HEK293 (cell line): ENCODE data around the gene PTPRN2.

Source experiments
- CTCF ChIA-PET: fragments of 350-600 bp; formaldehyde crosslinking; extraction: SDS; loops from one replicate; lab custom pipeline; 2021; ENCODE audit warnings: antibody characterized with exemption; lab: Yijun Ruan, JAX
- POLR2A ChIA-PET: fragments of 300-600 bp; formaldehyde crosslinking; extraction: SDS; loops from one replicate; lab custom pipeline; 2020; ENCODE audit warnings: antibody characterized with exemption, inconsistent platforms; lab: Yijun Ruan, JAX
- H3K27ac ChIP-seq: fragments of 200-500 bp; sonication (Bioruptor generic); 2 replicates; pipeline ENCODE4 v1.5.1; 2014; ENCODE audit warnings: low read depth, low read length, control low read depth, inconsistent platforms; ENCODE audit errors: extremely low read depth
- H3K36me3 ChIP-seq, 2 experiments: fragments of 200-500 bp in 1 of 2; sonication (Bioruptor generic) in 1 of 2; 1 replicate in 1 of 2; 2 replicates in 1 of 2; pipeline ENCODE4 v1.5.1; 2014 to 2017; ENCODE audit warnings: inconsistent platforms in 2 of 2, low read length in 2 of 2; ENCODE audit not compliant: control insufficient read depth in 2 of 2, insufficient read depth in 1 of 2
- H3K4me1 ChIP-seq: fragments of 200-500 bp; sonication (Bioruptor generic); 2 replicates; pipeline ENCODE4 v1.5.1; 2014; ENCODE audit warnings: mild to moderate bottlenecking, low read length, inconsistent platforms; ENCODE audit not compliant: control insufficient read depth, insufficient read depth
- H3K4me3 ChIP-seq: 2 replicates; pipeline ENCODE4 v1.5.1; 2011; ENCODE audit warnings: low read depth, mild to moderate bottlenecking, control low read depth, low read length, moderate library complexity
- H3K9me3 ChIP-seq: fragments of 200-500 bp; sonication (Bioruptor generic); 2 replicates; pipeline ENCODE4 v1.5.1; 2014; ENCODE audit warnings: low read depth, low read length, inconsistent platforms; ENCODE audit not compliant: control insufficient read depth, insufficient read depth
- BCL11B ChIP-seq: fragments of 450-650 bp; formaldehyde crosslinking; IDR thresholded peaks from 2 replicates; pipeline ENCODE4 v1.5.1; 2016; ENCODE audit warnings: low read depth, missing biosample characterization, missing genetic modification characterization
- FEZF1 ChIP-seq: fragments of 450-650 bp; formaldehyde crosslinking; IDR thresholded peaks from 2 replicates; pipeline ENCODE4 v1.5.1; 2016; ENCODE audit warnings: missing biosample characterization, missing genetic modification characterization
- GLI2 ChIP-seq: fragments of 450-650 bp; formaldehyde crosslinking; IDR thresholded peaks from 2 replicates; pipeline ENCODE4; 2017; ENCODE audit warnings: missing biosample characterization, missing genetic modification characterization, low read depth, borderline replicate concordance
- GLI4 ChIP-seq: fragments of 450-650 bp; formaldehyde crosslinking; IDR thresholded peaks from 2 replicates; pipeline ENCODE4 v1.5.1; 2016; ENCODE audit warnings: missing biosample characterization, missing genetic modification characterization
- SCRT2 ChIP-seq: fragments of 450-650 bp; formaldehyde crosslinking; IDR thresholded peaks from 2 replicates; pipeline ENCODE4 v1.5.1; 2016; ENCODE audit warnings: missing biosample characterization, missing genetic modification characterization
- ZBTB1 ChIP-seq: fragments of 450-650 bp; formaldehyde crosslinking; IDR thresholded peaks from 2 replicates; pipeline ENCODE4 v1.5.1; 2016; ENCODE audit warnings: missing biosample characterization, missing genetic modification characterization
- ZBTB21 ChIP-seq: fragments of 450-650 bp; formaldehyde crosslinking; IDR thresholded peaks from 2 replicates; pipeline ENCODE4 v1.5.1; 2017; ENCODE audit warnings: missing biosample characterization, missing genetic modification characterization
- ZBTB48 ChIP-seq: fragments of 450-650 bp; formaldehyde crosslinking; IDR thresholded peaks from 2 replicates; pipeline ENCODE4 v1.5.1; 2016; ENCODE audit warnings: missing biosample characterization, missing genetic modification characterization
- ZFHX2 ChIP-seq: fragments of 450-650 bp; formaldehyde crosslinking; conservative IDR thresholded peaks from 2 replicates; pipeline ENCODE4 v1.5.1; 2016; ENCODE audit warnings: missing biosample characterization, missing genetic modification characterization
- ZNF138 ChIP-seq: fragments of 450-650 bp; formaldehyde crosslinking; IDR thresholded peaks from 2 replicates; pipeline ENCODE4 v1.5.1; 2016; ENCODE audit warnings: missing biosample characterization, missing genetic modification characterization, borderline replicate concordance
- ZNF184 ChIP-seq: fragments of 450-650 bp; IDR thresholded peaks from 2 replicates; pipeline ENCODE4 v1.5.1; 2018; ENCODE audit warnings: missing biosample characterization, mild to moderate bottlenecking, missing genetic modification characterization
- ZNF211 ChIP-seq: fragments of 450-650 bp; formaldehyde crosslinking; IDR thresholded peaks from 2 replicates; pipeline ENCODE4 v1.5.1; 2016; ENCODE audit warnings: low read depth, missing biosample characterization, missing genetic modification characterization
- ZNF239 ChIP-seq: fragments of 450-650 bp; formaldehyde crosslinking; IDR thresholded peaks from 2 replicates; pipeline ENCODE4 v1.5.1; 2016; ENCODE audit warnings: missing biosample characterization, missing genetic modification characterization
- ZNF354C ChIP-seq: fragments of 450-650 bp; formaldehyde crosslinking; IDR thresholded peaks from 2 replicates; pipeline ENCODE4 v1.5.1; 2016; ENCODE audit warnings: missing biosample characterization, missing genetic modification characterization, low read depth, borderline replicate concordance
- ZNF366 ChIP-seq: fragments of 450-650 bp; formaldehyde crosslinking; conservative IDR thresholded peaks from 2 replicates; pipeline ENCODE4 v1.5.1; 2016; ENCODE audit warnings: missing biosample characterization, missing genetic modification characterization
- ZNF416 ChIP-seq: fragments of 450-650 bp; formaldehyde crosslinking; IDR thresholded peaks from 2 replicates; pipeline ENCODE4 v1.5.1; 2016; ENCODE audit warnings: missing biosample characterization, missing genetic modification characterization
- ZNF514 ChIP-seq: fragments of 450-650 bp; formaldehyde crosslinking; IDR thresholded peaks from 2 replicates; pipeline ENCODE4 v1.5.1; 2016; ENCODE audit warnings: missing biosample characterization, missing genetic modification characterization
- ZNF555 ChIP-seq: fragments of 450-650 bp; formaldehyde crosslinking; conservative IDR thresholded peaks from 2 replicates; pipeline ENCODE4 v1.5.1; 2017; ENCODE audit warnings: missing biosample characterization, mild to moderate bottlenecking, missing genetic modification characterization, inconsistent platforms
- ZNF571 ChIP-seq: fragments of 450-650 bp; formaldehyde crosslinking; IDR thresholded peaks from 2 replicates; pipeline ENCODE4 v1.5.0; 2017; ENCODE audit warnings: missing biosample characterization, missing genetic modification characterization
- ZNF626 ChIP-seq: fragments of 450-650 bp; sonication (Bioruptor Pico); formaldehyde crosslinking; IDR thresholded peaks from 2 replicates; pipeline ENCODE4 v1.5.1; 2018; ENCODE audit warnings: missing biosample characterization, missing genetic modification characterization, inconsistent platforms
- ZNF777 ChIP-seq: fragments of 450-650 bp; formaldehyde crosslinking; IDR thresholded peaks from 2 replicates; pipeline ENCODE4 v1.5.1; 2017; ENCODE audit warnings: missing biosample characterization, missing genetic modification characterization, borderline replicate concordance
- TF ChIP-seq, protein P1 (sequence below): fragments of 450-650 bp; formaldehyde crosslinking; IDR thresholded peaks from 2 replicates; pipeline ENCODE4 v1.5.1; 2016; ENCODE audit warnings: missing biosample characterization, missing genetic modification characterization
- TF ChIP-seq, protein P2 (sequence below): fragments of 450-650 bp; formaldehyde crosslinking; IDR thresholded peaks from 2 replicates; pipeline ENCODE4 v1.5.1; 2016; ENCODE audit warnings: missing biosample characterization, missing genetic modification characterization
- TF ChIP-seq, protein P3 (sequence below): fragments of 450-650 bp; formaldehyde crosslinking; IDR thresholded peaks from 2 replicates; pipeline ENCODE4 v1.5.1; 2016; ENCODE audit warnings: missing biosample characterization, missing genetic modification characterization, borderline replicate concordance
- TF ChIP-seq, protein P4 (sequence below): fragments of 450-650 bp; formaldehyde crosslinking; IDR thresholded peaks from 2 replicates; pipeline ENCODE4 v1.5.1; 2016; ENCODE audit warnings: missing biosample characterization, missing genetic modification characterization

PTPRN2 gene

DNA sequence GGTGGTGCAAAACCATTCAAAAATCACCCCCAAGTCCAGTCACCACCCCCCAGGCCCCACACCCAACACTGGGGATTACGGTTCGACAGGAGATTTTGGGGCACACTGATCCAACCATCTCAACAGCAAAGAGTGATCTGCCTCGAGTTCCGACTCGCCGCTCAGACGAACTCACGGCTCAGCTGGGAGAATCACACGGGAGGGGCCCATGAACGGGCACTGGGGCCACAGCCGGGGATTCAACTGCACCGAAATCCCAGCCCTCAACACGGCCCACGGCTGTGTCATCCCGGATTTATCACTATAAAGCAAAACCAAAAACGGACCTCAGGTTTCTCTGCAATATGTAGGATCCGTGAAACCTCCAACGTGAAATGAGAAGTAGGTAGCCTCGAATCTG is 790.8 kb downstream of the PTPRN2 start (continued):
- TF ChIP-seq, protein P1, sequence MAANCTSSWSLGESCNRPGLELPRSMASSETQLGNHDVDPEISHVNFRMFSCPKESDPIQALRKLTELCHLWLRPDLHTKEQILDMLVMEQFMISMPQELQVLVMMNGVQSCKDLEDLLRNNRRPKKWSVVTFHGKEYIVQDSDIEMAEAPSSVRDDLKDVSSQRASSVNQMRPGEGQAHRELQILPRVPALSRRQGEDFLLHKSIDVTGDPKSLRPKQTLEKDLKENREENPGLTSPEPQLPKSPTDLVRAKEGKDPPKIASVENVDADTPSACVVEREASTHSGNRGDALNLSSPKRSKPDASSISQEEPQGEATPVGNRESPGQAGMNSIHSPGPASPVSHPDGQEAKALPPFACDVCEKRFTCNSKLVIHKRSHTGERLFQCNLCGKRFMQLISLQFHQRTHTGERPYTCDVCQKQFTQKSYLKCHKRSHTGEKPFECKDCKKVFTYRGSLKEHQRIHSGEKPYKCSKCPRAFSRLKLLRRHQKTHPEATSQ: no peak
- TF ChIP-seq, all 188 proteins: peak for 0

DNA sequence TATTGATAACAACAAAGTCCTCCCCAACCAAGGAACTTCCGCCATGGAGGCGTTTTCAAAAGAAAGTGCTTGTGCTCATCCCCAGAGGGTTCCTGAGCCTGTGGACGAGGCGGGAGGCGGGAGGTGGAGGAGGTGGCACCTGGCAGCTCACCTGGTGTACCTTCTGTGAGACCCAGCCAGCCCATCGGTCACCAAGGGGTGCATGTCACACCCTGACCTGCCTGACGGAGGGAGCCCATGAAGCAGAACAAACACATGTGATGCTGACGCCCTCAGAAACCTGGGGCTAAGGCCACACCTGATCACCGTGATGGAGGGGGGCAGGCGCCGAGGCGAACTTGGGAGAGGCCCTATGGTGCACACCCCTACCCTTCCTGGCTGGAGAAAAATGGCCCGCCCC is 792.0 kb downstream of the PTPRN2 start:
- CTCF ChIA-PET: no interaction called here
- H3K9me3 ChIP-seq: no peaks in the 10 kb centered on the region
- H3K4me3 ChIP-seq: no peak overlapping the region
- H3K27ac ChIP-seq: no peak overlapping the region
- POLR2A ChIA-PET: no interaction called here
- H3K4me1 ChIP-seq: no peaks in the 10 kb centered on the region
- H3K36me3 ChIP-seq: no peaks in the 10 kb centered on the region
- TF ChIP-seq GLI4 (no peak), ZFHX2 (tag by site-specific recombination) (no peak), FEZF1 (tag by site-specific recombination) (no peak), ZNF777 (tag by site-specific recombination) (no peak), ZBTB48 (no peak), ZNF626 (tag by site-specific recombination) (no peak), ZNF211 (tag by site-specific recombination) (no peak), ZNF555 (tag by site-specific recombination) (no peak), ZBTB1 (tag by site-specific recombination) (no peak), SCRT2 (tag by site-specific recombination) (no peak), ZNF354C (tag by site-specific recombination) (no peak), ZNF184 (no peak)
- TF ChIP-seq, protein P2, sequence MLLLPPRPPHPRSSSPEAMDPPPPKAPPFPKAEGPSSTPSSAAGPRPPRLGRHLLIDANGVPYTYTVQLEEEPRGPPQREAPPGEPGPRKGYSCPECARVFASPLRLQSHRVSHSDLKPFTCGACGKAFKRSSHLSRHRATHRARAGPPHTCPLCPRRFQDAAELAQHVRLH (tag by site-specific recombination): no peak

DNA sequence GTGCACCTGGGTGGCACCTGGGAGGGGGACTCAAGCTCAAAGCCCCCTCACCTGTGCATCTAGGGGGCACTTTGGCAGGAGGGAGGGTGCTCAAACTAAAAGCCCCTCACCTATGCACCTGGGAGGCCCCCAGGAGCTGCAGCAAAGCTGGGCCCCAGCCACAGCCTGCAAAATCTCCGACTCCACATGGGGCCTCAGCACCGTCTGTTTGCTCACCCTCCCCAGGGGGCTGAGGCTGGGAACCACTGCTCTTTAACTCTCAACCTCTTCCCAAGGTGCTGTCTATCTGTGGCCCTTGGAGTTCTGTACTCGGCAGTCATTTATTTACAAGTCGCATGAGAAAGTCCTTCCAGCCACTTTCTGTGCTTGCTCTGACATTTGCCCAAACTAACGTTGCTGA is 792.4 kb downstream of the PTPRN2 start:
- ChIA-PET POLR2A (no interaction called here), CTCF (no interaction called here)
- H3K9me3 ChIP-seq: no peaks in the 10 kb centered on the region

More for the DNA sequence above, 792.4 kb downstream of the PTPRN2 start:
- Histone ChIP-seq H3K36me3 (no peaks in the 10 kb centered on the region), H3K27ac (no peak overlapping the region), H3K4me3 (no peak overlapping the region), H3K4me1 (no peaks in the 10 kb centered on the region)
- TF ChIP-seq, protein P3, sequence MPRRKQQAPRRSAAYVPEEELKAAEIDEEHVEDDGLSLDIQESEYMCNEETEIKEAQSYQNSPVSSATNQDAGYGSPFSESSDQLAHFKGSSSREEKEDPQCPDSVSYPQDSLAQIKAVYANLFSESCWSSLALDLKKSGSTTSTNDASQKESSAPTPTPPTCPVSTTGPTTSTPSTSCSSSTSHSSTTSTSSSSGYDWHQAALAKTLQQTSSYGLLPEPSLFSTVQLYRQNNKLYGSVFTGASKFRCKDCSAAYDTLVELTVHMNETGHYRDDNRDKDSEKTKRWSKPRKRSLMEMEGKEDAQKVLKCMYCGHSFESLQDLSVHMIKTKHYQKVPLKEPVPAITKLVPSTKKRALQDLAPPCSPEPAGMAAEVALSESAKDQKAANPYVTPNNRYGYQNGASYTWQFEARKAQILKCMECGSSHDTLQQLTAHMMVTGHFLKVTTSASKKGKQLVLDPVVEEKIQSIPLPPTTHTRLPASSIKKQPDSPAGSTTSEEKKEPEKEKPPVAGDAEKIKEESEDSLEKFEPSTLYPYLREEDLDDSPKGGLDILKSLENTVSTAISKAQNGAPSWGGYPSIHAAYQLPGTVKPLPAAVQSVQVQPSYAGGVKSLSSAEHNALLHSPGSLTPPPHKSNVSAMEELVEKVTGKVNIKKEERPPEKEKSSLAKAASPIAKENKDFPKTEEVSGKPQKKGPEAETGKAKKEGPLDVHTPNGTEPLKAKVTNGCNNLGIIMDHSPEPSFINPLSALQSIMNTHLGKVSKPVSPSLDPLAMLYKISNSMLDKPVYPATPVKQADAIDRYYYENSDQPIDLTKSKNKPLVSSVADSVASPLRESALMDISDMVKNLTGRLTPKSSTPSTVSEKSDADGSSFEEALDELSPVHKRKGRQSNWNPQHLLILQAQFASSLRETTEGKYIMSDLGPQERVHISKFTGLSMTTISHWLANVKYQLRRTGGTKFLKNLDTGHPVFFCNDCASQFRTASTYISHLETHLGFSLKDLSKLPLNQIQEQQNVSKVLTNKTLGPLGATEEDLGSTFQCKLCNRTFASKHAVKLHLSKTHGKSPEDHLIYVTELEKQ (tag by site-specific recombination): no peak
- no peak for TF ChIP-seq ZNF138 (tag by site-specific recombination)
- TF ChIP-seq BCL11B (tag by site-specific recombination): no peak
- TF ChIP-seq GLI2 (tag by site-specific recombination): no peak
- TF ChIP-seq ZNF366 (tag by site-specific recombination): no peak
- TF ChIP-seq ZNF239 (tag by site-specific recombination): no peak
- no peak for TF ChIP-seq ZNF571 (tag by site-specific recombination)
- no peak for TF ChIP-seq ZNF416 (tag by site-specific recombination)
- no peak for TF ChIP-seq ZNF211 (tag by site-specific recombination)
- TF ChIP-seq ZBTB21 (tag by site-specific recombination): no peak
- TF ChIP-seq, protein P4, sequence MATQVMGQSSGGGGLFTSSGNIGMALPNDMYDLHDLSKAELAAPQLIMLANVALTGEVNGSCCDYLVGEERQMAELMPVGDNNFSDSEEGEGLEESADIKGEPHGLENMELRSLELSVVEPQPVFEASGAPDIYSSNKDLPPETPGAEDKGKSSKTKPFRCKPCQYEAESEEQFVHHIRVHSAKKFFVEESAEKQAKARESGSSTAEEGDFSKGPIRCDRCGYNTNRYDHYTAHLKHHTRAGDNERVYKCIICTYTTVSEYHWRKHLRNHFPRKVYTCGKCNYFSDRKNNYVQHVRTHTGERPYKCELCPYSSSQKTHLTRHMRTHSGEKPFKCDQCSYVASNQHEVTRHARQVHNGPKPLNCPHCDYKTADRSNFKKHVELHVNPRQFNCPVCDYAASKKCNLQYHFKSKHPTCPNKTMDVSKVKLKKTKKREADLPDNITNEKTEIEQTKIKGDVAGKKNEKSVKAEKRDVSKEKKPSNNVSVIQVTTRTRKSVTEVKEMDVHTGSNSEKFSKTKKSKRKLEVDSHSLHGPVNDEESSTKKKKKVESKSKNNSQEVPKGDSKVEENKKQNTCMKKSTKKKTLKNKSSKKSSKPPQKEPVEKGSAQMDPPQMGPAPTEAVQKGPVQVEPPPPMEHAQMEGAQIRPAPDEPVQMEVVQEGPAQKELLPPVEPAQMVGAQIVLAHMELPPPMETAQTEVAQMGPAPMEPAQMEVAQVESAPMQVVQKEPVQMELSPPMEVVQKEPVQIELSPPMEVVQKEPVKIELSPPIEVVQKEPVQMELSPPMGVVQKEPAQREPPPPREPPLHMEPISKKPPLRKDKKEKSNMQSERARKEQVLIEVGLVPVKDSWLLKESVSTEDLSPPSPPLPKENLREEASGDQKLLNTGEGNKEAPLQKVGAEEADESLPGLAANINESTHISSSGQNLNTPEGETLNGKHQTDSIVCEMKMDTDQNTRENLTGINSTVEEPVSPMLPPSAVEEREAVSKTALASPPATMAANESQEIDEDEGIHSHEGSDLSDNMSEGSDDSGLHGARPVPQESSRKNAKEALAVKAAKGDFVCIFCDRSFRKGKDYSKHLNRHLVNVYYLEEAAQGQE (tag by site-specific recombination): no peak
- TF ChIP-seq ZNF514 (tag by site-specific recombination): no peak
